A673 (cell line): ENCODE results near the gene LMO7.

Experiments used
- CTCF ChIP-seq: fragments of 300-800, 200-600 bp; sonication (generic); conservative IDR thresholded peaks from 2 replicates; pipeline ENCODE4 v1.5.1; 2017; ENCODE audit warnings: low read depth, mild to moderate bottlenecking, antibody characterized with exemption, low read length, moderate library complexity, mixed read lengths
- EZH2 ChIP-seq: fragments of 200-600 bp; sonication (generic); IDR thresholded peaks from 2 replicates; pipeline ENCODE4 v1.6.1; 2017; ENCODE audit warnings: borderline replicate concordance, low read depth, mild to moderate bottlenecking, mixed read lengths, antibody characterized with exemption, low read length; ENCODE audit not compliant: poor library complexity, severe bottlenecking

GRCh38 chr13:75704927-75705288 is 68.8 kb downstream of the LMO7 start:
- TF ChIP-seq EZH2 (no peak), CTCF (no peak)
